NCI-H2107 (cell line): ENCODE measurements around the gene USO1.
A peak's percentile ranks its signal among the peaks of the same experiment; 100 is the strongest.
"Not testable (repeated sequence)": the region's sequence is repeated elsewhere in the genome, so short reads cannot be mapped to it uniquely, and the experiment has no call there.

Experiments used
- DNase-seq: peaks from one replicate; lab custom pipeline; 2025; lab: John Stamatoyannopoulos, UW

Gene USO1

GRCh38 chr4:75724066-75724866 is at the start of gene USO1:
TSS of gene USO1 (plus strand) at chr4:75724577. CDS start at chr4:75724820, 243 bp downstream.
- peak; percentile 91 for DNase-seq

- DNase-seq, result no peak
These were observed 49.3 kb upstream of the USO1 start for GRCh38 chr4:75675004-75675531.

GRCh38 chr4:75678473-75678872 is 45.9 kb upstream of the USO1 start:
- DNase-seq, result no peak

GRCh38 chr4:75678965-75679364 is 45.4 kb upstream of the USO1 start:
- DNase-seq, result no peak

- no peak for DNase-seq
These were observed 44.4 kb upstream of the USO1 start for GRCh38 chr4:75679876-75680575.

- no peak for DNase-seq
These were observed 40.8 kb upstream of the USO1 start for GRCh38 chr4:75683482-75684155.

GRCh38 chr4:75685546-75686189 is 38.7 kb upstream of the USO1 start:
- no peak for DNase-seq

- no peak for DNase-seq
These were observed 38.0 kb upstream of the USO1 start for GRCh38 chr4:75686346-75686745.

- DNase-seq, result not testable (repeated sequence)
These were observed 37.3 kb upstream of the USO1 start for GRCh38 chr4:75687125-75687524.

GRCh38 chr4:75692066-75692465 is 32.3 kb upstream of the USO1 start:
- not testable (repeated sequence) for DNase-seq

GRCh38 chr4:75696071-75696470 is 28.3 kb upstream of the USO1 start:
- DNase-seq, result no peak

- DNase-seq, result no peak
These were observed 27.8 kb upstream of the USO1 start for GRCh38 chr4:75696581-75696980.

GRCh38 chr4:75698162-75698962 is 26.0 kb upstream of the USO1 start:
- DNase-seq, result no peak

GRCh38 chr4:75698963-75699228 is 25.5 kb upstream of the USO1 start:
- DNase-seq, result no peak

GRCh38 chr4:75699299-75699698 is 25.1 kb upstream of the USO1 start:
- DNase-seq, result no peak

- no peak for DNase-seq
These were observed 21.4 kb upstream of the USO1 start for GRCh38 chr4:75702919-75703411.

GRCh38 chr4:75705198-75705977 is 19.0 kb upstream of the USO1 start:
- DNase-seq, result no peak

GRCh38 chr4:75708218-75708691 is 16.1 kb upstream of the USO1 start:
- no peak for DNase-seq

- no peak for DNase-seq
These were observed 14.1 kb upstream of the USO1 start for GRCh38 chr4:75710246-75710645.

GRCh38 chr4:75714011-75714410 is 10.4 kb upstream of the USO1 start:
- DNase-seq, result no peak
